Cardiac fibroblast (primary cell): ENCODE measurements around the gene DUSP1.
"Not testable (repeated sequence)": the region's sequence is repeated elsewhere in the genome, so short reads cannot be mapped to it uniquely, and the experiment has no call there.

Source experiments
- DNase-seq, 2 donors: peaks; one replicate each; pipeline versions ENCODE4 v3.0.0 to v3.0.0-alpha.2; 2010; ENCODE audit warnings: low read depth in 2 of 2
- H3K4me3 ChIP-seq, 2 donors: replicated peaks in 1 of 2; 1 replicate in 1 of 2; 2 replicates in 1 of 2; pipeline ENCODE4 v1.5.1; 2011; ENCODE audit warnings: low read depth in 2 of 2, low read length in 2 of 2, mild to moderate bottlenecking in 2 of 2, moderate library complexity in 1 of 2
- CTCF ChIP-seq: IDR thresholded peaks from one replicate; pipeline ENCODE4 v1.5.1; 2011; ENCODE audit warnings: low read depth, mild to moderate bottlenecking, low read length, inconsistent platforms

DUSP1 gene

GRCh38 chr5:172785429-172786088 lies 14.6 kb upstream of the DUSP1 start:
- no peak for TF ChIP-seq CTCF
- no peak overlapping the region for H3K4me3 ChIP-seq
- no peak for DNase-seq

GRCh38 chr5:172784162-172784561 lies 13.2 kb upstream of the DUSP1 start:
- not testable (repeated sequence) for H3K4me3 ChIP-seq, DNase-seq

GRCh38 chr5:172783319-172783718 lies 12.3 kb upstream of the DUSP1 start:
- DNase-seq, H3K4me3 ChIP-seq: not testable (repeated sequence)

GRCh38 chr5:172782169-172783039 lies 11.4 kb upstream of the DUSP1 start:
- H3K4me3 ChIP-seq: no peak overlapping the region
- peak in 1 of 2 donors; percentile 67 for DNase-seq
- TF ChIP-seq CTCF: no peak

- DNase-seq: no peak
- no peak for TF ChIP-seq CTCF
- no peak overlapping the region for H3K4me3 ChIP-seq
These were observed 8.8 kb upstream of the DUSP1 start for GRCh38 chr5:172779691-172780341.

- no peak for TF ChIP-seq CTCF
- H3K4me3 ChIP-seq: peak overlapping the region in 1 of 2 donors; percentile 5
- DNase-seq: peak; percentile 75 to 90
These were observed 7.2 kb upstream of the DUSP1 start for GRCh38 chr5:172777881-172778814.

GRCh38 chr5:172776235-172776594 lies 5.2 kb upstream of the DUSP1 start:
- no peak for TF ChIP-seq CTCF
- H3K4me3 ChIP-seq: no peak overlapping the region
- no peak for DNase-seq
